GM12878 (cell line): ENCODE data around the gene DCC. TPM values are rescaled to one million over a fixed set of nuclear protein-coding genes. Genes with fewer than 3 reads are reported as not detected.

ENCODE experiments used
- ATAC-seq: fragments of 200-7000 bp; cut with Tn5 transposase; 3 replicates; pipeline ENCODE4 v1.9.1; 2020; ENCODE audit warnings: mild to moderate bottlenecking, moderate library complexity
- BruUV-seq: library from RNA; stranded (reverse); fragments of 400-500 nt; replicated peaks from 2 replicates; lab custom pipeline; 2021; lab: Mats Ljungman, UMichigan
- CTCF ChIA-PET: fragments of 300-600 bp; sonication (Branson Sonifier 250); formaldehyde crosslinking; extraction: SDS; loops from one replicate; lab custom pipeline; 2021; ENCODE audit warnings: inconsistent platforms; lab: Yijun Ruan, JAX
- POLR2A ChIA-PET: fragments of 350-600 bp; formaldehyde crosslinking; extraction: SDS; loops from one replicate; lab custom pipeline; 2021; ENCODE audit warnings: inconsistent platforms; lab: Charles Lee
- RAD21 ChIA-PET: fragments of 300-600 bp; sonication (Branson Sonifier 250); formaldehyde crosslinking; loops from one replicate; lab custom pipeline; 2023; ENCODE audit warnings: antibody characterized with exemption; ENCODE audit not compliant: unreplicated experiment; lab: Charles Lee
- SMC1A ChIA-PET: fragments of 300-600 bp; sonication (Branson Sonifier 250); formaldehyde crosslinking; loops from one replicate; lab custom pipeline; 2023; ENCODE audit not compliant: unreplicated experiment, uncharacterized antibody; lab: Charles Lee
- DNase-seq: peaks from one replicate; pipeline ENCODE4 v3.0.0-alpha.2; 2011; ENCODE audit warnings: low read depth, low spot score
- FAIRE-seq: peaks from 3 replicates; lab custom pipeline; 2011; peaks lifted over from hg19 to GRCh38; lab: Jason Lieb, UNC
- H2AFZ ChIP-seq: 2 replicates; pipeline ENCODE4 v1.6.0; 2011; ENCODE audit warnings: low read depth, low read length, control low read depth; ENCODE audit not compliant: control insufficient read depth
- H3K27ac ChIP-seq: 2 replicates; pipeline ENCODE4 v1.5.1; 2011; ENCODE audit warnings: control low read depth; ENCODE audit not compliant: control insufficient read depth, insufficient read depth
- H3K27me3 ChIP-seq, 2 experiments: replicated peaks in 1 of 2; 2 replicates each; pipeline versions ENCODE4 v1.6.0 to v1.6.1; 2011; ENCODE audit warnings: low read length in 1 of 2; ENCODE audit not compliant: control insufficient read depth in 2 of 2, insufficient read depth in 2 of 2
- H3K36me3 ChIP-seq, 2 experiments: 2 replicates each; pipeline ENCODE4 v1.5.1; 2011; ENCODE audit warnings: low read length in 1 of 2; ENCODE audit not compliant: control insufficient read depth in 2 of 2, insufficient read depth in 2 of 2
- H3K4me1 ChIP-seq: 2 replicates; pipeline ENCODE4 v1.6.1; 2011; ENCODE audit warnings: mild to moderate bottlenecking, low read length, moderate library complexity, mixed read lengths; ENCODE audit not compliant: control insufficient read depth, insufficient read depth
- H3K4me2 ChIP-seq: 2 replicates; pipeline ENCODE4 v1.6.0; 2011; ENCODE audit warnings: control low read depth; ENCODE audit not compliant: control insufficient read depth, insufficient read depth
- H3K4me3 ChIP-seq: fragments of 200-600 bp; sonication (generic); 2 replicates; pipeline ENCODE4 v1.5.1; 2016
- H3K79me2 ChIP-seq: 2 replicates; pipeline ENCODE4 v1.6.0; 2011; ENCODE audit warnings: low read length; ENCODE audit not compliant: control insufficient read depth, insufficient read depth
- H3K9ac ChIP-seq: 2 replicates; pipeline ENCODE4 v1.8.0; 2011; ENCODE audit warnings: low read length, control low read depth, mixed read lengths; ENCODE audit not compliant: control insufficient read depth, insufficient read depth
- H3K9me3 ChIP-seq: replicated peaks from 3 replicates; pipeline ENCODE4 v1.5.1; 2011; ENCODE audit warnings: mild to moderate bottlenecking, low read length; ENCODE audit not compliant: control insufficient read depth, insufficient read depth
- H4K20me1 ChIP-seq: 2 replicates; pipeline ENCODE4 v1.6.0; 2011; ENCODE audit not compliant: control insufficient read depth, insufficient read depth
- BCL11A ChIP-seq: IDR thresholded peaks from 2 replicates; pipeline ENCODE4 v1.6.1; 2011; ENCODE audit warnings: low read depth, low read length
- CEBPZ ChIP-seq: fragments of 150-350 bp; IDR thresholded peaks from 2 replicates; pipeline ENCODE4 v1.6.1; 2016; ENCODE audit warnings: low read depth, low read length
- EGR1 ChIP-seq, 2 experiments: IDR thresholded peaks; 1 replicate in 1 of 2; 2 replicates in 1 of 2; pipeline ENCODE4 v1.6.1; 2011 to 2012; ENCODE audit warnings: low read depth in 2 of 2, low read length in 2 of 2, borderline replicate concordance in 1 of 2, mild to moderate bottlenecking in 1 of 2, moderate library complexity in 1 of 2
- HCFC1 ChIP-seq: fragments of 150-350 bp; IDR thresholded peaks from 2 replicates; pipeline ENCODE4 v1.6.1; 2014; ENCODE audit warnings: low read length
- HDAC2 ChIP-seq: fragments of 200-600 bp; sonication (generic); IDR thresholded peaks from 2 replicates; pipeline ENCODE4 v1.6.1; 2017
- IRF5 ChIP-seq: fragments of 450-650 bp; IDR thresholded peaks from 2 replicates; pipeline ENCODE4 v1.6.1; 2017; ENCODE audit warnings: borderline replicate concordance
- JUND ChIP-seq: IDR thresholded peaks from 2 replicates; pipeline ENCODE4 v1.6.1; 2012; ENCODE audit warnings: low read depth, mild to moderate bottlenecking, low read length, improper control_type of control experiment, moderate library complexity
- LARP7 ChIP-seq: fragments of 450-650 bp; IDR thresholded peaks from 2 replicates; pipeline ENCODE4 v1.6.1; 2017; ENCODE audit warnings: mild to moderate bottlenecking
- MTA3 ChIP-seq: IDR thresholded peaks from 2 replicates; pipeline ENCODE4 v1.6.1; 2012; ENCODE audit warnings: low read length, inconsistent platforms, borderline replicate concordance
- NRF1 ChIP-seq: conservative IDR thresholded peaks from 2 replicates; pipeline ENCODE4 v1.6.1; 2011; ENCODE audit warnings: mild to moderate bottlenecking, low read depth, low read length, improper control_type of control experiment
- PAX5 ChIP-seq: IDR thresholded peaks from 2 replicates; pipeline ENCODE4 v1.6.1; 2011; ENCODE audit warnings: low read depth, low read length, borderline replicate concordance
- PML ChIP-seq: IDR thresholded peaks from 2 replicates; pipeline ENCODE4 v1.6.1; 2012; ENCODE audit warnings: low read length, inconsistent platforms
- SMAD1 ChIP-seq: fragments of 450-650 bp; IDR thresholded peaks from 2 replicates; pipeline ENCODE4 v1.6.1; 2018; ENCODE audit warnings: mild to moderate bottlenecking, low read depth; ENCODE audit not compliant: partially characterized antibody
- TCF3 ChIP-seq: IDR thresholded peaks from 2 replicates; pipeline ENCODE4 v1.6.1; 2012; ENCODE audit warnings: low read depth, mild to moderate bottlenecking, low read length, borderline replicate concordance; ENCODE audit not compliant: insufficient read depth
- ZNF384 ChIP-seq: IDR thresholded peaks from 2 replicates; pipeline ENCODE4 v1.6.1; 2012; ENCODE audit warnings: low read depth, mild to moderate bottlenecking, low read length, improper control_type of control experiment, borderline replicate concordance
- WGBS: methylation state at CpG from one replicate; pipeline ENCODE4 v1.1.6; 2016; ENCODE audit warnings: low lambda C conversion rate; ENCODE audit not compliant: insufficient replicate concordance, insufficient coverage; ENCODE audit errors: missing lambda C conversion rate; 5-methylcytosine and 5-hydroxymethylcytosine counted together
- in situ Hi-C: fragments of 300-500 bp; cut with MboI; formaldehyde crosslinking; loops from 9 replicates; pipeline ENCODE4 v1.14.3; 2018; ENCODE audit warnings: mixed read lengths
- intact Hi-C: fragments of 100-400 bp; cut with micrococcal nuclease; formaldehyde crosslinking; loops from one replicate; pipeline ENCODE4 v1.14.2; 2022; ENCODE audit not compliant: unreplicated experiment
- polyA plus RNA-seq, 11 experiments: library from polyadenylated mRNA; depleted of rRNA in 4 of 11; unstranded in 6 of 11; stranded (reverse) in 5 of 11; fragments of >200 nt; fragmentation: Nextera tagmentation in 4 of 11; fragmentation: Illumina TruSeq in 1 of 11; extraction: Ambion mirVana in 4 of 11; extraction: Trizol in 1 of 11; gene quantifications; 1 replicate in 1 of 11; 2 replicates in 10 of 11; pipeline versions ENCODE4 v1.2.1 to v1.2.3, GENCODE V29; 2011 to 2016; ENCODE audit warnings: inconsistent platforms in 2 of 11, missing spikeins in 2 of 11, low read depth in 1 of 11
- total RNA-seq, 4 experiments: library from RNA; depleted of rRNA in 3 of 4; stranded (reverse); fragments of >200 nt in 3 of 4; fragmentation: Illumina TruSeq in 1 of 4; extraction: Trizol in 1 of 4; gene quantifications; 2 replicates each; pipeline versions ENCODE4 v1.2.1 to v1.2.3, GENCODE V29; 2013 to 2021

Gene DCC
- total and polyA plus RNA-seq, 10 of the 15 experiments (the other 5 are each of a cell fraction or from before 2014, with no cell fraction given), result 0.01 TPM; not detected in 9

- DNase-seq (no peak), ATAC-seq (no peak), FAIRE-seq (no peak)
- H3K9ac ChIP-seq, result no peak overlapping the region
- no peaks in the 10 kb centered on the region for H3K36me3 ChIP-seq
- H2AFZ ChIP-seq, result no peak overlapping the region
- POLR2A ChIA-PET, result no interaction called here
- H3K4me3 ChIP-seq, result no peak overlapping the region
- H3K4me1 ChIP-seq, result no peaks in the 10 kb centered on the region
- no peak for TF ChIP-seq JUND
- TF ChIP-seq PAX5, result no peak
- TF ChIP-seq BCL11A, result no peak
- no peak for TF ChIP-seq TCF3
- TF ChIP-seq SMAD1, result no peak
- no peak for TF ChIP-seq LARP7
- TF ChIP-seq CEBPZ, result no peak
- no peak for TF ChIP-seq IRF5
- TF ChIP-seq ZNF384, result no peak
- no peak for TF ChIP-seq HDAC2
- no peak for TF ChIP-seq MTA3
- no peak for TF ChIP-seq PML
- TF ChIP-seq NRF1, result no peak
- no peak for TF ChIP-seq HCFC1
- no peak for TF ChIP-seq EGR1 (IDR thresholded peaks at IDR 0.05; ENCODE audit: borderline replicate concordance in 1 of 2, low read depth in 2 of 2, low read length in 2 of 2)
- H3K27ac ChIP-seq, result no peak overlapping the region
- no peaks in the 10 kb centered on the region for H3K27me3 ChIP-seq
- H3K79me2 ChIP-seq, result no peaks in the 10 kb centered on the region
- RAD21 ChIA-PET, result no interaction called here
- SMC1A ChIA-PET, result interaction anchor here (0.6 to 3.1 kb wide), 3 partner anchors 1486 to 1533 kb away, joined by 3 to 10 read pairs (median 3); no protein-coding TSS in a partner anchor
- WGBS, result 2% methylated on average over 5 of the region's 5 CpGs
- intact Hi-C loops (loop anchor here (10.0 kb wide), 1 partner anchor 1529 kb away; no protein-coding TSS in a partner anchor), in situ Hi-C loops (no loop called here)
- no peaks in the 10 kb centered on the region for H4K20me1 ChIP-seq
- CTCF ChIA-PET, result interaction anchor here (0.8 to 1.8 kb wide), 2 partner anchors 12 to 1487 kb away, joined by 4 read pairs; no protein-coding TSS in a partner anchor
- no peak overlapping the region for H3K4me2 ChIP-seq
- no TSS peak for BruUV-seq
- no peaks in the 10 kb centered on the region for H3K9me3 ChIP-seq
Observed at GRCh38 chr18:53153800-53154199, 813.8 kb downstream of the DCC start.
